Mucosa of descending colon (tissue), 3 donors: Measurements from ENCODE around the gene FUNDC2. TPM values are rescaled to one million over a fixed set of nuclear protein-coding genes. Genes with fewer than 3 reads are reported as not detected.

Experiments
- ATAC-seq: fragments of 200-7000 bp; cut with Tn5 transposase; one replicate; pipeline ENCODE4 v1.9.1; 2020; ENCODE audit warnings: mild to moderate bottlenecking, moderate library complexity
- DNase-seq, 3 donors: peaks; one replicate each; pipeline ENCODE4 v3.0.0-alpha.2; 2020
- H3K36me3 ChIP-seq: fragments of 200-600 bp; one replicate; pipeline ENCODE4 v1.8.0; 2021; ENCODE audit warnings: low read depth, mild to moderate bottlenecking
- H3K4me1 ChIP-seq: fragments of 200-600 bp; one replicate; pipeline ENCODE4 v1.8.0; 2021; ENCODE audit warnings: low read depth, mild to moderate bottlenecking
- H3K4me3 ChIP-seq: fragments of 200-600 bp; one replicate; pipeline ENCODE4 v1.8.0; 2021; ENCODE audit warnings: mild to moderate bottlenecking
- H3K9me3 ChIP-seq: fragments of 200-600 bp; one replicate; pipeline ENCODE4 v1.8.0; 2021; ENCODE audit warnings: mild to moderate bottlenecking
- intact Hi-C, 2 donors: fragments of 100-400 bp; cut with DNase I in 1 of 2; cut with micrococcal nuclease in 1 of 2; formaldehyde crosslinking; loops; one replicate each; pipeline versions ENCODE4 v1.11.0 to v1.11.1; 2022; cut with DNase I, micrococcal nuclease
- total RNA-seq, 3 donors: library from RNA; stranded (reverse); fragmentation: NEBNext Ultra II Directional in 2 of 3; extraction: Animal tissue kit (Norgen Biotek cat#: 25700) in 2 of 3; gene quantifications; one replicate each; pipeline versions ENCODE4 v1.2.1 to v1.2.4, GENCODE V29; 2021 to 2023
- TF ChIP-seq, protein P1 (sequence below): fragments of 200-600 bp; IDR thresholded peaks from one replicate; pipeline ENCODE4 v1.8.0; 2022; ENCODE audit warnings: antibody characterized with exemption, mild to moderate bottlenecking
- donor health status: DM: no; HTN: no; CAD: no; lungs with moderate emphysema.
- donor health status: DM: no; HTN: no; CAD: no.
- donor health status: DM: no; HTN: yes; CAD: no.

FUNDC2 gene
- total RNA-seq, 3 donors from 2014 or later = 48.9 to 92.8 (median 53.3) TPM

- intact Hi-C loops = no loop called here
- ATAC-seq = no peak
These were observed 20.3 kb downstream of the FUNDC2 start for GRCh38 chrX:155046811-155047528.

GRCh38 chrX:155048977-155049619 is 22.5 kb downstream of the FUNDC2 start:
- DNase-seq = peak in 1 of 3 donors; percentile 61
- H3K36me3 ChIP-seq = no peaks in the 10 kb centered on the region
- H3K4me3 ChIP-seq = no peak overlapping the region
- peak; percentile 87 for ATAC-seq
- no peaks in the 10 kb centered on the region for H3K4me1 ChIP-seq
- TF ChIP-seq, protein P1, sequence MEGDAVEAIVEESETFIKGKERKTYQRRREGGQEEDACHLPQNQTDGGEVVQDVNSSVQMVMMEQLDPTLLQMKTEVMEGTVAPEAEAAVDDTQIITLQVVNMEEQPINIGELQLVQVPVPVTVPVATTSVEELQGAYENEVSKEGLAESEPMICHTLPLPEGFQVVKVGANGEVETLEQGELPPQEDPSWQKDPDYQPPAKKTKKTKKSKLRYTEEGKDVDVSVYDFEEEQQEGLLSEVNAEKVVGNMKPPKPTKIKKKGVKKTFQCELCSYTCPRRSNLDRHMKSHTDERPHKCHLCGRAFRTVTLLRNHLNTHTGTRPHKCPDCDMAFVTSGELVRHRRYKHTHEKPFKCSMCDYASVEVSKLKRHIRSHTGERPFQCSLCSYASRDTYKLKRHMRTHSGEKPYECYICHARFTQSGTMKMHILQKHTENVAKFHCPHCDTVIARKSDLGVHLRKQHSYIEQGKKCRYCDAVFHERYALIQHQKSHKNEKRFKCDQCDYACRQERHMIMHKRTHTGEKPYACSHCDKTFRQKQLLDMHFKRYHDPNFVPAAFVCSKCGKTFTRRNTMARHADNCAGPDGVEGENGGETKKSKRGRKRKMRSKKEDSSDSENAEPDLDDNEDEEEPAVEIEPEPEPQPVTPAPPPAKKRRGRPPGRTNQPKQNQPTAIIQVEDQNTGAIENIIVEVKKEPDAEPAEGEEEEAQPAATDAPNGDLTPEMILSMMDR = peak; percentile 16
- intact Hi-C loops = no loop called here
- H3K9me3 ChIP-seq = no peaks in the 10 kb centered on the region

More at GRCh38 chrX:155046811-155047528, 20.3 kb downstream of the FUNDC2 start:
- Histone ChIP-seq H3K9me3 (no peaks in the 10 kb centered on the region), H3K4me3 (no peak overlapping the region), H3K36me3 (no peaks in the 10 kb centered on the region), H3K4me1 (no peaks in the 10 kb centered on the region)
- DNase-seq = no peak
- TF ChIP-seq, protein P1 = no peak

- intact Hi-C loops = no loop called here
- ATAC-seq = peak; percentile 30
These were observed 26.3 kb downstream of the FUNDC2 start for GRCh38 chrX:155052738-155053498.

GRCh38 chrX:155053656-155054055 is 27.0 kb downstream of the FUNDC2 start:
- DNase-seq (no peak), ATAC-seq (no peak)
- intact Hi-C loops = no loop called here
- H3K4me3 ChIP-seq = no peak overlapping the region
- TF ChIP-seq, protein P1 = no peak
- H3K4me1 ChIP-seq = no peaks in the 10 kb centered on the region
- no peaks in the 10 kb centered on the region for H3K9me3 ChIP-seq
- H3K36me3 ChIP-seq = no peaks in the 10 kb centered on the region

More at GRCh38 chrX:155052738-155053498, 26.3 kb downstream of the FUNDC2 start:
- no peak overlapping the region for H3K4me3 ChIP-seq
- H3K9me3 ChIP-seq = no peaks in the 10 kb centered on the region
- DNase-seq = no peak
- TF ChIP-seq, protein P1 = no peak
- no peaks in the 10 kb centered on the region for H3K4me1 ChIP-seq
- no peaks in the 10 kb centered on the region for H3K36me3 ChIP-seq

DNA sequence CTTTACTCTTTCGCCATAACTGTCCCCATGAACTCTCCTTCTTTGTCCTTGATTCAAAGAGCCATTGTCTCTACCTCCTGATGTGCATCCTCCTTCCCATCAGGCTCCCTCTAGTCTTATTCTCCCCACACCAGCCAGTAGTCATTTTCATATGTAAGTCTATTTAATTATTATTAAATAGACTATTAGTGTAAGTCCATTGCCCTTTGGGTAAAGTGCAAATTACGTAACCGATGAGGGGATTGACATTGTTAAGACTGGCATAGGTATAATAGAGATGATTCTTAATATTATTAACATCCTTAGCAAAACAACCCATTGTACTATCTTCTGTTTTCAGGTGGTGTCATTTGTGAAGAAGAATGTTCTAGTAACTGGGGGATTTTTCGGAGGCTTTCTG is 27.6 kb downstream of the FUNDC2 start:
- ATAC-seq (no peak), DNase-seq (no peak)
- Histone ChIP-seq H3K4me1 (no peaks in the 10 kb centered on the region), H3K9me3 (no peaks in the 10 kb centered on the region), H3K4me3 (no peak overlapping the region), H3K36me3 (no peaks in the 10 kb centered on the region)
- TF ChIP-seq, protein P1 = no peak
- intact Hi-C loops = no loop called here
